AG10803 (cell line): Measurements from ENCODE around the gene SAMHD1.

Experiments
- DNase-seq: peaks from one replicate; pipeline ENCODE4 v3.0.0; 2010; ENCODE audit warnings: low read depth
- H3K4me3 ChIP-seq: 2 replicates; pipeline ENCODE4 v1.5.1; 2011; ENCODE audit warnings: mild to moderate bottlenecking, low read length, control low read depth
- CTCF ChIP-seq: conservative IDR thresholded peaks from 2 replicates; pipeline ENCODE4 v1.5.1; 2011; ENCODE audit warnings: mild to moderate bottlenecking, low read length, control low read depth, inconsistent platforms

SAMHD1 gene

DNA sequence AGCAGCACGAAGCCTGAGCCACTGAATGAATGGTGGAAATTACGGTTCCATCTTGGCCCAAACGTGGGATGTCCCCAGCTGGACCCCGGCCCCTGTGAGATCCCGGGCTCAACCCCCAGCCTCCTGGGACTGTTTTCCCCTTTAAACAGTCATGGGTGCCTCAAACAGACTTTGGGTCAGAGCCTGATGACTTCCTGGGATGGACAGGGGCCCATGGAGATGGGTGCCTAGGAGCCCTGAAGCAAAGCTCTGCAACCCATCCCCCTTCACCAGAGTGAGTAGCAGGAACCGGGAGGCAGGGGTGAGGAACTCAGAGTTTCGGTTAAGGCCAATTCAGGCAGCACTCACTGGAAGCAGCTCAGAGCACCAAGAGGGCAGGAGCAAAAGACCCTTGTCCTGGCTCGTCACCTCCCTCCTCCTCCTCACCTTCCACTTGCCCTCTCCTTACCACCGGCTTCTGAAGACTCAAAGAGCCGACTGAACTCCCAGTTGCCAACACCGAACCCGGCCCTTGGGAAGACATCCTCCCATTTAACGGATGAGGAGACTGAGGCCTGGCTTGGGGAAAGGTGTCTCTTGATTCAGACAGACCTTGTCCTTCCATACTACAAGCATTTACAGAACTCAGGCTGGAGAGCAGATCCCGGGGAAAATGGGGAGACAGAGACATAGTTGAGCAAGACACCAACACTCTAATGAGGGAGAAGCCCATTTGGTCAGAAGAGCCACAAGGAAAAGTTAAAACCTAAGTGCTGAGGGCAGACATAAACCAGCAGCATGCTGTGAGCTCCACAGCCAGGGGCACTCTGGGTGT lies 90.5 kb downstream of the SAMHD1 start:
- no peak for TF ChIP-seq CTCF
- H3K4me3 ChIP-seq = peak overlapping the region; percentile 71
- no peak for DNase-seq

GRCh38 chr20:36860339-36860738 lies 91.2 kb downstream of the SAMHD1 start:
- no peak for DNase-seq
- H3K4me3 ChIP-seq = no peak overlapping the region
- TF ChIP-seq CTCF = no peak

DNA sequence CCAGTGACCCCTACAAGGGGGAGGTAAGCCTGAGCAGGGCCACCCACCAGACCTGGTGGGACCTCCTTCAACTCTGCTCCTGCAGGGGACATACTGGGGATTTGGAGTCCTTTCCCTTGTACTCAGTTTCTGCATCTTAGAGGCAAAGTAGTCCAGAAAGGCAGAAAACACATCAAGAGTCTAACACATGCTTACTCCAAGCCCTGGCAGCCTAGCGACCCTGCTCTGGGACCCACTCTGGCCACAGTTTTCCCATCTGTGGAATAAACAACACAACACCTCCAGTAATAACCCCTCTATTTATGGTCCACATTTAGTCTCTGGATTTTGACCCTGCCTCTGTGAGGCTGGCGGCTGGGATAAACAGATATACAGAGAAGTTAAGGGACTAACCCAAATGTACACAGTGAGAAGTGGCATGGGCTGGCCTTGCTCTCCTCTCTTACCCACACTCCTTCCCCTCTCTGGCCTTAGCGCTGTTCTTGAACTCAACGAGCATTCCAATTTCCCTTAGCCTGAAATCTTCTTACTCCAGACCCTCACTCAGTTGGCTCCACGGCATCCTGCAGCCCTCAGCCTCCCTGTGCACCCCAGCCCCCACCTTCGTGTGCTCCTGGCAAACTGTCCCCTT lies 91.7 kb downstream of the SAMHD1 start:
- no peak for DNase-seq
- no peak overlapping the region for H3K4me3 ChIP-seq
- no peak for TF ChIP-seq CTCF

GRCh38 chr20:36859282-36859555 lies 92.3 kb downstream of the SAMHD1 start:
- TF ChIP-seq CTCF = no peak
- no peak for DNase-seq
- no peak overlapping the region for H3K4me3 ChIP-seq

GRCh38 chr20:36856691-36857635 lies 94.5 kb downstream of the SAMHD1 start:
- TF ChIP-seq CTCF = no peak
- no peak overlapping the region for H3K4me3 ChIP-seq
- peak; percentile 56 for DNase-seq

- no peak for TF ChIP-seq CTCF
- no peak overlapping the region for H3K4me3 ChIP-seq
- DNase-seq = peak; percentile 46
These were observed 95.3 kb downstream of the SAMHD1 start for GRCh38 chr20:36856195-36856594.
